ENCODE measurements around the gene LRPAP1.
"Not testable (repeated sequence)": the region's sequence is repeated elsewhere in the genome, so short reads cannot be mapped to it uniquely, and the experiment has no call there.

DNA sequence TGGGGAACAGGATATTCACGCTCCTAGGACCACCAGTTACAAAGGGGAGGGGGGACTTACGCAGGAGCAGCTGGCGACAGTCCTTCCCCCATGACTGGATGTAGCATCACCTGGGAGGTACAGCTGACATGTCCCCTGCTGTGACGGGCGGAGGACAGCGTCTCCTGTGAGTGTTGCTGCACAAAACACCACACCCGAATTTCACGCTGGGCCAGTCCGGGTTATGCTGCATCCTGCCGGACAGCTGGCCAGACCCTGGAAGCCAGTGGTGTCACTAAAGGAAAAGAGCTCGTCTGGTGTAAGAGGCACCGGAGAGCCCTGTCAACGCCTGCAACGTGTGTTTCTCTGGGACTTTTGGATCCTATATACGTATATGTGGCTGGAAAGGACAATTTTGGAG is 38.7 kb upstream of the LRPAP1 start:
- not testable (repeated sequence) for TF ChIP-seq CTCF, POLR2A (IDR thresholded peaks at IDR 0.05)

Data from ovary (tissue), 3 donors.